HG02642 (cell line): ENCODE data around the gene CCNI.
"Not testable (repeated sequence)": the region's sequence is repeated elsewhere in the genome, so short reads cannot be mapped to it uniquely, and the experiment has no call there.

Experiments
- ATAC-seq: cut with Tn5 transposase; IDR thresholded peaks from one replicate; pipeline ENCODE4 v1.9.1; 2021; ENCODE audit warnings: mild to moderate bottlenecking; ENCODE audit not compliant: unreplicated experiment, poor library complexity

The CCNI gene, protein sequence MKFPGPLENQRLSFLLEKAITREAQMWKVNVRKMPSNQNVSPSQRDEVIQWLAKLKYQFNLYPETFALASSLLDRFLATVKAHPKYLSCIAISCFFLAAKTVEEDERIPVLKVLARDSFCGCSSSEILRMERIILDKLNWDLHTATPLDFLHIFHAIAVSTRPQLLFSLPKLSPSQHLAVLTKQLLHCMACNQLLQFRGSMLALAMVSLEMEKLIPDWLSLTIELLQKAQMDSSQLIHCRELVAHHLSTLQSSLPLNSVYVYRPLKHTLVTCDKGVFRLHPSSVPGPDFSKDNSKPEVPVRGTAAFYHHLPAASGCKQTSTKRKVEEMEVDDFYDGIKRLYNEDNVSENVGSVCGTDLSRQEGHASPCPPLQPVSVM

DNA sequence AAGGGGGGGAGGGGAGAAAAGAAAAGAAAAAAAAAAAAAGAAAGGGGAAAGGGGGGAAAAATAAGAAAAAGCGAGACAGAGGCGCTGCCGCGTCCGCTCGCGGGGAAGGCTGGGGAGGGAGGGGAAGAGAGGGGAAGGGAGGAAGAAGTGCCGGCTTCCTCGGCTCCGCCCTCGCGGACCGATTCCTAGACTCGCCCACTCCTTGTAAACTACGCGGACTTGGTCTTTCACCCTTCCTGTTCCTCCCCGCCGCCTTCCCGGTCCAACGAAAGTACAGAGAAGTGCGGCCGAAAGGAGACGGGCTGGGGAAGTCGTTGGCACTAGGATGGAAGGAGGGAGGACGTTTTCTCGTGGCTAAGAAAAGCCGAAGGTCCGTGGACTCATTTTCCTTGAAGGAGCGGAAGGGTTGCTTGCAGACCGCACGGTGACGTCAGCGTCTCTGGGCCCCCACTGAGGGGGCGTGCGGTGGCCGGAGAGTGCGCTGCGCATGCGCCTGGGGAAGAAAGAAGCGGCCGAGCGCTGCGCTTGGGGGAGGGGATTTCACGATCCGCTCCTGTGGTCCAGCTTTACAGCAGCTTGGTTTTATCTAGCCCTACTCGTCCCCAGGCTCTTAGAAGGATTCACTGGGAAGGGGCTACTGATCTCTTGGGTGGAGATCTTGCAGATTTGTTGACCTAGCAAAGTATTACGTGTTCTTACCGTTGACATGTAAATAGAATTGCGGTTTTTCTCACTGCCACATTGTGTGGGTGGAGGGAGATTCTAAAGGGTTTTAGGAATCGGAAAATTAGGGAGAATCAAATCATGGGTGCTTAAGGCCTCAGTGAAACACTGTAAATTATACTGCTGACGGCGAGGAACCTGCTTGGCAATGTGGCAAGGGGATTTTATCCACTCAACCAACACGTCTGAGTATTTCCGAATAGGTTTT lies at the start of gene CCNI:
TSS of gene CCNI (minus strand) at position 121 of the 931 bp plus-strand sequence. CDS start 9,627 bp downstream, outside the sequence.
- peak; percentile 77 for ATAC-seq

GRCh38 chr4:77124576-77124975 lies 48.8 kb upstream of the CCNI start:
- ATAC-seq, result no peak

- ATAC-seq, result no peak
Measured at GRCh38 chr4:77123411-77123810, 47.6 kb upstream of the CCNI start.

DNA sequence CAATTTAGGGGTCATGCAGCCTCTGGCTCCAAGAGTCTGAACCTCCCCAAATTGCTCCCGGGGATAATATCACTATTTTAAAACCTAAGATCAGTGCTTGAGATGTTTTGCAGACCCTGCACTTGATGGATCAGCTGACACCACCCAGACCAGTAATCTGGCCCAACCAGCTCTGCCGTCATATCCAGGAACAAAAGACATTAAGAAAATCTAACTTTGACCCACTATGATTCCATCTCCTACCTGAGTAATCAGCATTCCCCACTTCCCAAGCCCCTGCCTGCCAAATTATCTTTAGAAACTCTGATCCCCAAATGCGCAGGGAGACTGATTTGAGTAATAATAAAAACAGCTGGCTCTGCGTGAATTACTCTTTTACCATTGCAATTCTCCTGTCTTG lies 46.9 kb upstream of the CCNI start:
- ATAC-seq, result no peak

GRCh38 chr4:77121736-77122240 lies 46.0 kb upstream of the CCNI start:
- no peak for ATAC-seq

DNA sequence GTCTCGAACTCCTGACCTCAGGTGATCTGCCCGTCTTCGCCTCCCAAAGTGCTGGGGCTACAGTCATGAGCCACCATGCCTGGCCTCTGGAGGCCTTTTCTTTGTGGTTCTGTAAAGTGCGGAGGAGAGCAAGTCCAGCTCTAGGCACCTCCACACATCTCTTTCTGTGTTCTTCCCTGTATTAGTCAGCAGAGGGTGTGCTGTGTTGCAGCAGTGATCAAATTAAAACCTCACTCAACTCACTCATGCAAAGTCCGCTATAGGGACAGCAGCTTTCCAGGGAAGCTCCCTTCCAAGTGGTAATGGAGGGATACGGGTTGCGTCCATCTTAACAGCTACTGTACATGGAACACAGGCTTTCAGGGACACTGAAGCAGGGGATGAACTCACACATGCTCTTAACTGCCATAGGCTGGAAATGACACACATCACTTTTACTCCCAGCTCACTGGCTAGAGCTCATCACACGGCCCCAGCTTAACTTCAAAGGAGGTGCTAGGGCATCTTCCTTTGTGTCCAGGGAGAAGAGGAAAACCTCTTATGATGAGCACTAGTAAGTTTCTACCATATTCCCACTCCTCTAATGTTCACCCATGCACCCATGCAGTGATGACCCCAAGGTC lies 45.2 kb upstream of the CCNI start:
- no peak for ATAC-seq

GRCh38 chr4:77117721-77118120 lies 41.9 kb upstream of the CCNI start:
- no peak for ATAC-seq

- no peak for ATAC-seq
Measured at GRCh38 chr4:77113069-77113468, 37.3 kb upstream of the CCNI start.

DNA sequence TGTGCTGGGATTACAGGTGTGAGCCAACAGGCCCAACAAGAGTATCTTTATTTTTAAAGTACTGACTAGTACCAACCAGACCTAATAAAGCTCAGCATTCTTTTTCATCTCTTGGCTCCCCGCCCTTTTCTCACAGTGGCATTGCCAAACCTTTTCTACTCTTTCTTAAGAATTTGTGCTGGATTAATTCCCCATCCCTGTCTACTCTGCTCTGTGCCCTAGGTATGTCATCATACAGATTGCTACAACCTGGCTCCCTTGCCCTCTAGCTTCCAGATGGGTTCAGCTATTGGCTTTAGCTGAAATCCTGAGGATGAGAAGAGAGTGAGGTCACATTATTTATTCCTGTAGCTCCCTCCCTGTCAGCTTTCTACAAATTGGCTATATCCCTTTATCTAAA lies 34.9 kb upstream of the CCNI start:
- ATAC-seq, result no peak

- no peak for ATAC-seq
Measured at GRCh38 chr4:77104791-77105540, 29.2 kb upstream of the CCNI start.

GRCh38 chr4:77104388-77104787 lies 28.6 kb upstream of the CCNI start:
- ATAC-seq, result no peak

DNA sequence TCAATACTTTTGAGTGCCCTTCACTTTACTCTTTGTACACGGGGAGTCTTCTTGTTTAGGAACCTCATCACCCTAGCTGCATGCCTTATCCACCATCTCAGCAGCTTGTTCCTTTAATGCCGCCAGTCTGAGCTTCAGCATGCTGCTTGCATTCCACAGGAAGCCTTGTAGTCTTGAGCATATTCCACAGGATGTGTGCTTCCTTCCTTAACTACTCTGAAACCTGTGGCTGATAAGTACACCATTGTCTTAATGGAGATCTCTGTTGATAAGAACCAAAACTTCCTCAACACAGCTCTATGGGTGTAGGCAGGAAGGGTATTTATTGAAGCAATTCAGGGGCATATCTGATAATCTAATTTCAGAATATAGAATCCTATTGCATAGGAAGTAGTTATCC lies 24.4 kb upstream of the CCNI start:
- ATAC-seq, result no peak

- ATAC-seq, result no peak
Measured at GRCh38 chr4:77097611-77098010, 21.8 kb upstream of the CCNI start.

DNA sequence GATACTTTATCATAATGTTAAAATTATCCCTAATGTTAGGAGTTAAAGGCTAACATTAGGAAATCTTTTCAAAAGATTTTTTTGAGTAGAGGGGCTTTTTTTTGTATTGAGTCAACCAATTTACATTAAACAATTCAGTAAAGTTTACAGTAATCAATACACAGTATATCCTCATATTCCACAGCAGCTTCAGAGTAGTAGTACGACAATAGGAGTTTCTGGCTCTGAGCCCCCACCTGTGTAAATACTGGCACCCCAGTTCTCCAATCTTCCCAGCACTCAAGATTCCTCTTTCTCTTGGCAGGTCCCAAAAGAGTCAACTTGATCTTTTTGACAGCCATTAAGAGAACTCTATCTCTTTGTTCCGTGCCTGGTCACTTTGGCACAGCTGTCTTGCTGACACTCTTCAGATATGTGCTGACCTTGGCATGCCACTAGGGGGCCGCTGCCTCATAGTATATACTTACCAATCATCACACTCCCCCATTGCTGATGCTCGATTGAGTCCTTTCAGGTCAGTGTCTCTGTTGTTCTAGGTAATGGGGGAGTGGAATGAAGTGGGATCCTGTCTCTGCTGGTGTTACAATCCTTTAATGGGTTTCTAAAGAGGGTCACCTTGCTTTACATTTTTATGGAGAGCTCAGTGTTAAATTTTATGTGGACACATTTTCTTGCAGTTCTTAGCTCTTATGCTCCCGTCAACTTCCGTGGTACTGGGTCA lies 19.5 kb upstream of the CCNI start:
- peak; percentile 98 for ATAC-seq

GRCh38 chr4:77094496-77094895 lies 18.7 kb upstream of the CCNI start:
- ATAC-seq, result no peak

DNA sequence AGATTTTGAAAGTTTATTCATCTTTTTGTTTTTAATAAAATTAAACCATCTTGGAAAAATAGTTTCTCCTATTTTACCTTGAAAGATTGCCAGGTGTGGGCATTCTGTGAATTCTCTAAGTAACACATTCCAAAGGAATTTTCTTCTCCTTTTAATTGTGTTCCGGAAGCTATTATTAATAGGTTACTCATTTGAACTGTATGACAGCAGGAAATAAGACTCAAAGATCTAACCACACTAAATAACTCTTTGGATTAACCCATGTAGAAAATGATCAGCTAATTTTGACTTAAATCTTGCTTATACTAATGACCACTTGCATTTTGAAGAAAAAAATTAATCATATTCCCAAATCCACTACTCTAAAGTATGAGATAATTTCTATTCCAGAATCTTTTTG lies 17.6 kb upstream of the CCNI start:
- ATAC-seq, result no peak

- ATAC-seq, result no peak
Measured at GRCh38 chr4:77092975-77093374, 17.2 kb upstream of the CCNI start.

DNA sequence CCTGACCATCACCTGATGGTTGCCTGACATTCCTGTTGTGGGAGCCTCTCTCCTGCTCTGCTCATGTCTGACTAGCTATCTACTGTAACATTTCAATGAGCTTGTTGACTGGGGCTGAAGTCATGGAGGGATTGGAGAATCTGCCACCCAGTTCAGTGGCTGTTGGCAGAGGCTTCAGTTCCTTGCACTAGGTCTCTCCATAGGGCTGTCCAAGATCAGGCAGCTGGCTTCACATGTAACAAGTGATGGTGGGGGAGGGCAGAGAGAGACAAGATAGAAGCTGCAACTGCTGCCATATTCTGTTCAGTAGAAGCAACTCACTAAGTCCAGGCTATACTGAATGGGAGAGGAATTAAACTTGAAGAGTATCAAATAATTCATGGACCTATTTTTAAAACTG lies 14.1 kb upstream of the CCNI start:
- no peak for ATAC-seq

DNA sequence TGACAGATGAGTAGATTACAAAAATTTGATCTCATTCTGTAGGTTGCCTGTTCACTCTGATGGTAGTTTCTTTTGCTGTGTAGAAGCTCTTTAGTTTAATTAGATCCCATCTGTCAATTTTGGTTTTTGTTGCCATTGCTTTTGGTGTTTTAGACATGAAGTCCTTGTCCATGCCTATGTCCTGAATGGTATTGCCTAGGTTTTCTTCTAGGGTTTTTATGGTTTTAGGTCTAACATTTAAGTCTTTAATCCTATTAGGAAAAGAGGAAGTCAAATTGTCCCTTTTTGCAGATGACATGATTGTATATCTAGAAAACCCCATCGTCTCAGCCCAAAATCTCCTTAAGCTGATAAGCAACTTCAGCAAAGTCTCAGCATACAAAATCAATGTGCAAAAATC lies 11.2 kb upstream of the CCNI start:
- ATAC-seq, result not testable (repeated sequence)
